Measurements from ENCODE around the gene CBS.
"Not testable (repeated sequence)": the region's sequence is repeated elsewhere in the genome, so short reads cannot be mapped to it uniquely, and the experiment has no call there.

Gene CBS

DNA sequence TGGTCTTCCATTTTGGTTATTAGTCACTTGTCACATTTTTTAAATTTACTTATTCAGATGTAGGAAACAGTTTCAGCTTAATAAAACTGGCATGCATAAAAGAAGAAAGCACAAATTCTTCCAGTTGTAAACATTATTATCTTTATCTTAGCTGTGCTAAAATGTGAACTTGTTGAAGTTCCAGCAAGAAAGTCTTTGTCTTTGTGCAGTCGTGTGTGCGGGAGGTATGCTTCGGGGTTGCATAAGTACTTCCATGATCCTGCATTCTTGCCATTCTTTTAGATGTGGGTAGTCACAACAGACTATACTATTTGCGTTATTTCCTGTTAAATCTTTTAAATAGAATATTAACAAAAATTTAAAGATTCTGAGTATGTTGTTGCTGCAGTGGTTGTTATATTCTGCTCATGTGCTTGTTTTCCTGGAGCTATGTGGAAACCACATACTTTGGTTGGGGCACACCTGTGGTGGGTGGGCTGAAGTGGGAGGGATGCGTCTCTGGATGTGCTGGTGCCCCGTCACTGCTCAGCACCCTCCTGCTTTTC lies 49.9 kb downstream of the CBS start:
- in situ Hi-C loops (cut with HindIII; ENCODE audit: low sequenced_read_pairs), result no loop called here

DNA sequence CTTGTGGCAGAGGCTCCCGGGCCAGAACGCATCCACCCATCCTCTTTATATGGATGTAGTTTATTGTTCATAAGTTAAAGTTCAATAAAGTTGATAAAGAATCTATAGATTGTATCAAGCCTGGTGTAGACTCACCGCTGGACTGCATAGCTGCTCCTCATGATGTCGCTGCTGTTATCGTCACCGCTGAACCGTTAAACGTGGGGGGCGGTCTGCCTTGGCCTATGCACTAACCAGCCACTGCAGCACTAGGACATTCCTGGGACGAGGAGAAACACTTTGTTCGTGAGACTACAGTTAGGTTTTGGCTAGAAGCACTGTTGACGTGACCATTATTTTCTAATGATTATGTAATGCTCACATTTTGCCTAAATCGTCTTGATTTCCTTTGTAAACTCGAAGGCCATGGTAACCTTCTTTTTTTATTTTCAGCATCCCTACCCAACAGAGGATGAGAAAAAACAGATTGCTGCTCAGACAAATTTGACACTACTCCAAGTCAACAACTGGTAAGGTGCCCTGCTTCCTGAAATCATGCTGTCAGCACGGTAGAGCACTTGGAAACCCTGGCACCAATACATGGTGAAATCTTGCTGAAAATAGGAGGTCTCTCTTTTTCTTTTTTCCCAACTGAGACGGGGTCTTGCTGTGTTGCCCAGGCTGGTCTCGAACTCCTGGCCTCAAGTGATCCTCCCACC lies 51.0 kb downstream of the CBS start:
- in situ Hi-C loops (cut with HindIII; ENCODE audit: low sequenced_read_pairs), result no loop called here

DNA sequence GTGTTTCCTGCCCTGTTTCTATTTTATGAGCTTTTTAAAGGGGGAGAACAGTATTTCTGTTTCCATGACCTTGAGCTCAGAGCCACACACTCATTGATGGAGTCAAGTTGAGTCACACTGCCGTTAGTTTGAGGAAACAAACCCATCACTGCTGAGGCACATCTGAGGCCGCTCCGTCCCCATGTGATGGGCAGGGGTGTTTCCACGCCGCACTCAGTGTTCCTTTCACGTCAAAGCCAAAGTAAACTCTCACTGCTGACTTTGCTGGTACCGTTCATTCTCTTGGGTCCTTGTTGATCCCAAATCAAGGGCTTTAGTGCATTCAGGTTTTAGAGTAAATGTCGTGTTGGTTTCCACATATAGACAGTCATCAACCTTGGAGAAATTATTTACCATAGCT lies 52.5 kb downstream of the CBS start:
- in situ Hi-C loops (cut with HindIII; ENCODE audit: low sequenced_read_pairs), result no loop called here

DNA sequence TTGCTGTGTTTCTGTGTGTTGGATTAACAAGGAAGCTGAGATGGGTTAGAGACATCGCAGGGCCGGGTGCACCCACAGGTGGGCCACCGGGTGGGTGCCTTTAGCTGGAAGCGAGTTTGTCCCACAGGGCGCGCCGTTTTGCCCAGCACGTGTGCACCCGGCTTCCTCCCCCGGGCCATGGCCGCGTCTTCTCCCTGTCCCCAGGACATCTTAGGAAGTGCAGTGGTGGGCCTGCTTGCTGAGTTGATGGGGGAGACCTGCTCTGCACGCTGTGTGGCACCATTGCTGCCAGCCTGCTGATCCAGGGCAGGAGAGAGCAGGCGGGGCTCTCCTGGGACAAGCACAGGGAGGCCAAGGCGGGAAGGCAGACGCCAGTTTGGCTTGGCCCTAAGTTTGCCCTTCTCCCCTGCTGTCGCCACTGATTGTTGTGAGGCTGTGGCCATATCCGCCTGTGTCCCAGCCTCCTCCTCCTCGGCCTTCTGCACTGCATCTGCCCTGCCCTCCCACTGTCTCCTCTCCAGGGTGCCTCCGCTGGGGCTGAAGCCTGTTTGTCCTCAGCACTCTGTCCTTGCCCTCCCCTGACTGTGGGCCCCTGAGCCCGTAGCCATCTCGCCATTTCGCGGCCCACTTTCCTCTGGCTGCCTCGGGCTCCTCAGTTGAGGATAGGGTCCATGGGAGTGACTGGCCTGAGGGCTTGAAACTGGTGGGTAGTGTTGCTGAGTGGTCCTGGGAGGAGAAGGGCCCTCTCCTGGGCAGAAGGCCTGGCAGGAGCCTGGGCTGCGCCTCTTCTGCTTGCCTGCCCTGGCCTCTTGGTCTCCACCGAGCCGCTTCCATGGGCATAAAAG lies 53.7 kb downstream of the CBS start:
- in situ Hi-C loops (cut with HindIII; ENCODE audit: low sequenced_read_pairs), result no loop called here

DNA sequence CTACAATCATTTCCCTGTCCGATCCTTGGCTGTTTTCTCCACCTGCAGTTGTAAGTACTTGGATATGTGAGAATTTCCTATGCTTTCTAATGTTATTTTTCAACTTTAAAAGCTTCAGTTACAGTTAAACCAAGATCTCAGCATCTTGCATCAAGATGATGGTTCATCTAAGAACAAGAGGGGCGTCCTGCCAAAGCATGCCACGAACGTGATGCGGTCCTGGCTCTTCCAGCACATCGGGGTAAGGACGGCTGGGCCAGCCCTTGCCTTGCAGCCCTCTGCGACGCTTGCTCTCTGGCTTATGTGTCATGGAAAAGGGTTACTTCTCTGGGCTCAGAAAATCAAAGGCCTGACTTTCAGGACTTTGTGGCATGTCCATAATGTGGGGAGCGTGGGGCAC lies 54.4 kb downstream of the CBS start:
- in situ Hi-C loops (cut with HindIII; ENCODE audit: low sequenced_read_pairs), result no loop called here

DNA sequence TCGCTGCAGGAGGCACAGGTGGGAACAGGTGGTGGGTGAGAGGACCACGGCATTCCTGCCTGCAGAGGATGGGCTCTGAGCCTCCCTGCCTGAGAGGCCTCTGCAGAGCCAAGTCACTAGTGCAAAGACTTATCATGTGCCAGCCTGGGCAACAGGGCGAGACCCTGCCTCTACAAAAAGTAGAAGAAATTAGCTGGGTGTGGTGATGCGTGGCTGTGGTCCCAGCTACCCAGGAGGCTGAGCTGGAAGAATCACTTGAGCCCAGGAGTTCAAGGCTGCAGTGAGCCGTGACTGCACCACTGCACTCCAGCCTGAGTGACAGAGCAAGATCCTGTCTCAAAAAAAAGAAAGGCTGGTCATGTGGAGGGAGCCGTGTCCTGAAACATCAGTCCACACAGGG lies 54.9 kb downstream of the CBS start:
- in situ Hi-C loops (cut with HindIII; ENCODE audit: low sequenced_read_pairs), result no loop called here

DNA sequence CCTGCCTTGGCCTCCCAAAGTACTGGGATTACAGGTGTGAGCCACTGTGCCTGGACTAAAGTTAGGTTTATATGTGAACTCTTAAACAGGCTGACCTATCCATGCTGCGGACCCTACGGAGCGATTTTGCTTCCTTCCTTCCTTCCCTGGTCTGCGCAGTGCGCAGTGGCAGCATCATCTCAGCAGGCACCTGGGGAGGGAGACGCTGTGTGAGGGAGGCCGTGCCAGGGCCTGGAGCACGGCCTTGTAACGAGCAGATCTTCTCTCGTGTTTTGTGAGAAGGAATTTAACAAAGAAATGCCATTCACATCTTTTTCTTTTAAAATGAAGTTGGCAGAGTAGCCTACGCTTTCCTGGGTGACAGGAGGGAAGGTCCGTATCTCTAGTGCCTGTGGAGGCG lies 55.5 kb downstream of the CBS start:
- in situ Hi-C loops (cut with HindIII; ENCODE audit: low sequenced_read_pairs), result no loop called here

DNA sequence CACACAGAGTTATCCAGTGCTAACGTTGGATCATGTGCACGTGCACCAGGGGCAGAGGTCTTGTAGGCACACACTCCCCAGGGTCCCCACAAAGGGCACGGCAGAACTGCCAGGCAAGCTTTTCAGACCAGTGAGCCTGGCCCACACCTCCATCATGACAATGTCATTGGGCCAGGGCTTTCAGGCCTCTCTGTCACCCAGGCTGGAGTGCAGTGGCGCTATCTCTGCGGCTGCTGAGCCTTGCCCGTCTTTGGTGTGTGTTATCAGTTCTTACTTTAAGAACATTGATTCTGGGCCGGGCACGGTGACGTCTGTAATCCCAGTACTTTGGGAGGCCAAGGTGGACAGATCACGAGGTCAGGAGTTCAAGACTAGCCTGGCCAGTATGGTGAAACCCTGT lies 57.1 kb downstream of the CBS start:
- in situ Hi-C loops (cut with HindIII; ENCODE audit: low sequenced_read_pairs), result no loop called here

DNA sequence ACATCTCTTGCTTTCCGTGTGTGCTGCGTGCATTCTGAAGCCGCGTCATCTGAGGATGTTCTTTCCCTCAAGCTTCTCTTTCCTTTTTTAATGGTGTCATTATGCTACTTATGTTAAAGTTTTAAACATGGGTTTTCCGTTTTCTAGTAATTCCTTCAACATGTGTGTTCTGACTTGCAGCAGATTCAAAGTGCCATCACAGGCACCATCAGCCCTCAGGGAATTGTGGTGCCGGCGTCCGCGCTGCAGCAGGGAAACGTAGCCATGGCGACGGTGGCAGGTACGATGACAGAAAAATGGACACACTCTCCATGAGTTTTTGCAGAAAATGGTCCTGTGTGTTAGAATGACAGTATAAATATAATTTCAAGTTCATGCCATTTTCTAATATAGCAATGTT lies 58.9 kb downstream of the CBS start:
- in situ Hi-C loops (cut with HindIII; ENCODE audit: low sequenced_read_pairs), result no loop called here

DNA sequence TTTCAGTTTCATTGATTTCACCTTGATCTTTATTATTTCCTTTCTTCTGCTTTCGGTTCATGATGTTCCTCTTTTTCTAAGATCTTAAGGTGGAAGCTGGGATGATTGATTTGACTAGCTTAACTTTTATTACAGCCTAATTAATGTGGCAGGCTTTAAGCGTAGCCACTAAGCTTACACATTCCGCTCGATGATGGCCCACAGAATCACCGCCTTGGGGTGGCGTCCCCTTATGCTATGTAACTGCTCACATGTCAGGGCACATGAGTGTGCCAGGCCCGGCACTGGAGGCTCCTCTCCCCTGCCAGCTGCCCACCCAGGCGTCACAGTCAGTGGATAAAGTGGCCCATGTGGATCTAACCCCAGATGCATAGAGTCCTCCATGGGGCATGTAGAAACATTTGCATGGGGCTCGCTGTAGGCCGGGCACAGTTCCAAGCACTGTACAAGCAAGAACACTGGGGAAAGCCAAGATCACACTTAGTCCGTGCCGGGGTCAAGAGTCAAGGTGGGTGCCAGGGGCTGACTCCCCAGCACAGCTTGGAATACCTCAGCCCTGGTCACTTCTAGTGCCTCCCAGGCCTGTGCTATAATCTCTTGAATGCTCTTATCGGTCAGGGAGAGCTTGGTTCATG lies 59.6 kb downstream of the CBS start:
- in situ Hi-C loops (cut with HindIII; ENCODE audit: low sequenced_read_pairs), result no loop called here

DNA sequence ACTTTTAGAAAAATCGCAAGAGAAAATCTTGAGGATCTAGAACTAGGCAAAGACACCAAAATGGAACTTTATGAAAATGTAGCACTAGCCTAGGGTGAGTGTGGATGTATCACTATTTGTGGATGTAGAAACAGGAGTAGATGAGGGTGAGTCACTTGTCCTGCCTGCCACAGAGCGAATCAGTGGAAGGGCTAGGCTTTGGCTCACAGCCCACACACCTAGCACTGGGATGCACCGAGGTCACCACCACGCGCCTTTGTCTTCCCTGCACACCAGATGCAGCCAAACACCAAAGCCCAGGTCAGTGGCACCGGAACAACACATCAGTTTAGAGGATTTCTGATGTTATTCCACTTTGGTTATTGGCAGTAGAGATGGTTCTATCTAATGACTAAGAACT lies 63.0 kb downstream of the CBS start:
- in situ Hi-C loops (cut with HindIII; ENCODE audit: low sequenced_read_pairs), result no loop called here

DNA sequence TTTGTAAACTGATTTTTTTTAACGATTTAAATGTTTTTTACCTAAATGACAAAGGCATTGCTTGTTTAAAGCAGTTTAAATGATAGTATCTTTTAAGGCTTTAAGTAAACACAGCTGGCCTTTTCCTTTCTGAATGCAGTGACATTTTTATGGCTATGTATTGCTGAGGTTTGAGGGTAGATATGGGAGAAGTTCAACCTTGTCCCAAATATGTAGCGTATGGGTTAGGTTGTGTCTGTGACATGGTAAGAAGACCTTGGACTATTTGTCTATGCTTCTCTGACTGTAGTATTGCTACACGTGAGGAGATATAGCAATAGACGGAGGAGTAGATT lies 68.8 kb downstream of the CBS start:
- in situ Hi-C loops (cut with HindIII; ENCODE audit: low sequenced_read_pairs), result no loop called here

DNA sequence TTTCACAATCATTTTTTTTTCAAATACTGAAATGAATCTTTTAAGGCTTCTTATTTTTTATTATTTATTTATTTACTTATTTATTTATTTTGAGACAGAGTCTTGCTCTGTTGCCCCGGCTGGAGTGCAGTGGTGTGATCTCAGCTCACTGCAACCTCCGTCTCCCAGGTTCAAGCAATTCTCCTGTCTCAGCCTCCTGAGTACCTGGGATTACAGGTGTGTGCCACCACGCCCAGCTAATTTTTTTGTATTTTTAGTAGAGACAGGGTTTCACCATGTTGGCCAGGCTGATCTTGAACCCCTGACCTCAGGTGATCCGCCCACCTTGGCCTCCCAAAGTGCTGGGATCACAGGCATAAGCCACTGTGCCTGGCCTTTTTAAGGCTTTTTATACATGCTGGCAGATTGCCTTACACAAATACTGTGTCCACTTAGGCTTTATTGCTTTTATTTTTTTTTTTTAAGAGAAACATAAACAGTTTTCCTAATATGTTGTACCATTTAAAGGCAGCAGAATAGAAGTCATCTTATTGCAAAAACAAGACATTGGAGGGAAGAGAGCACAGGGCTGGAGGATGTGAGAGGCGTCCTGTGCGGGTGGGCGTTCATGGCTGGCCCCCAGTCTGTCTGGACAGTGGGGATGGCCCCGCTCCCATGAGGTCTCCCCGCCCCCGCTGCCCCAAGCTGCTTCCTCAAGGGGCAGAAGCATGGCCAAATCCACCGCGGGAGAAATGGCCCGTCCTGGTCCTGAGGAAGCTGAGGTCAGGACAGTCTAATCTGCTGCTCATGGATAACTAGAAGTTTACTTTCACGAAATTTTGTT lies 69.4 kb downstream of the CBS start:
- in situ Hi-C loops (cut with HindIII; ENCODE audit: low sequenced_read_pairs), result not testable (repeated sequence)

DNA sequence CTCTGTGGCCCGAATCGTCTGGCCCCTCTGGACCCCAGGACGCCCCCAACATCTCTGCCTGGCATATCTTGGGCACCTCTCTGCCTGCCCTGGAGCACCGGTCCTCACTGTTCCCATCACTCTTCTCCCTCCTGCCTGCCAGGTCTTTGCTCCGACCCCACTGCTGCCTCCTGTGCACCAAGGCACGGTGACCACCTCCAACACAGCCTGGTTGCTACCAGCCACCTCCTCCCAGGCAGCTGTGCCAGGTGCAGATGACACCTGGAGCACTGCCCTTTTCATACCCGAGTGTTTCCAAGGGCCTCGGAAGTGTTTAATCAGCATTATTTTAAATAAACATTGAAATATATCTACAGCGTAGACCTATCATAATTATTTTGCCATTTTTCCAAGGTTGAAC lies 70.0 kb downstream of the CBS start:
- in situ Hi-C loops (cut with HindIII; ENCODE audit: low sequenced_read_pairs), result no loop called here

DNA sequence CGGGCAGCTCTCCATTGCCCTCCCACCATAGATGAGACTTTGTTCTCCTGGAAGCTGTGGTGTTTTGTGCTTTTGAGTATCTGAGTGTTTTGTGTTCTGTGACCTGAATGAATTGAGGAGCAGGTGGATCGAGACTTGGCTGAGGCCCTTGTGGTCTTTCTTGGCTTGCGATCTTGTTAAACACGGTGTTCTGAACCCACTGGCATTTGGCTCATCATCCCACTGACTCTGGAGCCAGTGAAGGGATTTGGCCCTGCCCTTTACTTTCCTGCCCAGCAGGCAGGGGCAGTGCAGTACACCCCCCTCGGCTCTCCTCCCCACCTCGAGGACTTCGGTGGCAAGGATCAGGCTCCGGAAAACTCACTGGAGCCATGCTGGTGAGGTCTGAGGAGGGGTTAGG lies 70.7 kb downstream of the CBS start:
- in situ Hi-C loops (cut with HindIII; ENCODE audit: low sequenced_read_pairs), result no loop called here
